ENCODE data around the gene ABCF2.

The ABCF2 gene

GRCh38 chr7:151242159-151243044, 15.4 kb upstream of the ABCF2 start:
- DNase-seq (ENCODE audit: low spot score): no peak

GRCh38 chr7:151241755-151242096, 14.7 kb upstream of the ABCF2 start:
- no peak for DNase-seq (ENCODE audit: low spot score)

GRCh38 chr7:151240942-151241754, 14.1 kb upstream of the ABCF2 start:
- DNase-seq (ENCODE audit: low spot score): no peak

GRCh38 chr7:151240536-151240935, 13.5 kb upstream of the ABCF2 start:
- DNase-seq (ENCODE audit: low spot score): no peak

- DNase-seq (ENCODE audit: low spot score): no peak
Observed at GRCh38 chr7:151239837-151240459, 12.9 kb upstream of the ABCF2 start.

GRCh38 chr7:151238924-151239836, 12.2 kb upstream of the ABCF2 start:
- no peak for DNase-seq (ENCODE audit: low spot score)

- DNase-seq (ENCODE audit: low spot score): no peak
Observed at GRCh38 chr7:151238190-151238810, 11.3 kb upstream of the ABCF2 start.

GRCh38 chr7:151237244-151238189, 10.5 kb upstream of the ABCF2 start:
- no peak for DNase-seq (ENCODE audit: low spot score)

GRCh38 chr7:151236406-151236805, 9.4 kb upstream of the ABCF2 start:
- no peak for DNase-seq (ENCODE audit: low spot score)

- no peak for DNase-seq (ENCODE audit: low spot score)
Observed at GRCh38 chr7:151235091-151235787, 8.2 kb upstream of the ABCF2 start.

GRCh38 chr7:151233804-151234203, 6.8 kb upstream of the ABCF2 start:
- no peak for DNase-seq (ENCODE audit: low spot score)

GRCh38 chr7:151232917-151233701, 6.1 kb upstream of the ABCF2 start:
- peak; percentile 96 for DNase-seq (ENCODE audit: low spot score)

GRCh38 chr7:151232091-151232916, 5.3 kb upstream of the ABCF2 start, which contains the start of gene CHPF2:
Gene CHPF2 (plus strand): TSS chr7:151232483. CDS start chr7:151234012, 1,529 bp downstream.
- peak; percentile 94 for DNase-seq (ENCODE audit: low spot score)

- DNase-seq (ENCODE audit: low spot score): peak; percentile 50
Observed at GRCh38 chr7:151231080-151231479, 4.1 kb upstream of the ABCF2 start.

- no peak for DNase-seq (ENCODE audit: low spot score)
Observed at GRCh38 chr7:151229249-151229648, 2.2 kb upstream of the ABCF2 start.

GRCh38 chr7:151228024-151228866, 1.2 kb upstream of the ABCF2 start:
- DNase-seq (ENCODE audit: low spot score): no peak

- no peak for DNase-seq (ENCODE audit: low spot score)
Observed at GRCh38 chr7:151226560-151226874, 488 bp downstream of the ABCF2 start.

All from RKO (cell line).